Panc1 (cell line): Measurements from ENCODE around the gene HOXA11. TPM values are rescaled to one million over a fixed set of nuclear protein-coding genes. Genes with fewer than 3 reads are reported as not detected.

ENCODE experiments used
- ATAC-seq: fragments of 200-7000 bp; cut with Tn5 transposase; 2 replicates; pipeline ENCODE4 v1.9.1; 2020; ENCODE audit warnings: mild to moderate bottlenecking, moderate library complexity
- BruUV-seq: library from RNA; stranded (reverse); fragments of 400-500 nt; replicated peaks from 2 replicates; lab custom pipeline; 2021; lab: Mats Ljungman, UMichigan
- CTCF ChIA-PET: fragments of 300-600 bp; sonication (Branson Sonifier 250); formaldehyde crosslinking; loops from one replicate; lab custom pipeline; 2022; ENCODE audit warnings: antibody characterized with exemption; lab: Charles Lee
- POLR2A ChIA-PET: fragments of 300-600 bp; sonication (Branson Sonifier 250); formaldehyde crosslinking; loops from one replicate; lab custom pipeline; 2022; ENCODE audit warnings: antibody characterized with exemption; lab: Charles Lee
- DNase-seq: peaks from one replicate; pipeline ENCODE4 v3.0.0-alpha.2; 2010; ENCODE audit warnings: low read depth, low spot score
- H3K27ac ChIP-seq: 2 replicates; pipeline ENCODE4 v1.5.1; 2011; ENCODE audit warnings: mild to moderate bottlenecking, low read length, inconsistent platforms
- H3K27me3 ChIP-seq: fragments of 200-500 bp; sonication (Bioruptor generic); 2 replicates; pipeline ENCODE4 v1.6.0; 2014; ENCODE audit warnings: low read length, inconsistent platforms; ENCODE audit not compliant: control insufficient read depth, insufficient read depth
- H3K36me3 ChIP-seq: fragments of 200-500 bp; sonication (Bioruptor generic); 2 replicates; pipeline ENCODE4 v1.5.1; 2014; ENCODE audit warnings: inconsistent platforms, mild to moderate bottlenecking, low read length, moderate library complexity; ENCODE audit not compliant: control insufficient read depth, insufficient read depth
- H3K4me1 ChIP-seq: 2 replicates; pipeline ENCODE4 v1.5.1; 2011; ENCODE audit warnings: inconsistent platforms, mild to moderate bottlenecking, low read length, moderate library complexity; ENCODE audit not compliant: control insufficient read depth, insufficient read depth
- H3K4me3 ChIP-seq, 2 experiments: 2 replicates each; pipeline ENCODE4 v1.5.1; 2011 to 2012; ENCODE audit warnings: low read depth in 2 of 2, low read length in 2 of 2, mild to moderate bottlenecking in 2 of 2, inconsistent platforms in 1 of 2, moderate library complexity in 1 of 2
- H3K9me3 ChIP-seq: fragments of 200-500 bp; sonication (Bioruptor generic); 2 replicates; pipeline ENCODE4 v1.5.1; 2014; ENCODE audit warnings: low read depth, mild to moderate bottlenecking, inconsistent platforms, low read length, moderate library complexity; ENCODE audit not compliant: control insufficient read depth, insufficient read depth
- POLR2AphosphoS5 ChIP-seq: IDR thresholded peaks from 2 replicates; pipeline ENCODE4 v1.6.1; 2012; ENCODE audit warnings: mild to moderate bottlenecking, low read depth, low read length, moderate library complexity
- REST ChIP-seq, 2 experiments: IDR thresholded peaks; 2 replicates each; pipeline ENCODE4 v1.6.1; 2011 to 2012; ENCODE audit warnings: low read depth in 2 of 2, control low read depth in 1 of 2, low read length in 1 of 2, mild to moderate bottlenecking in 1 of 2, moderate library complexity in 1 of 2; ENCODE audit not compliant: insufficient read depth in 1 of 2
- SIN3A ChIP-seq: IDR thresholded peaks from 2 replicates; pipeline ENCODE4 v1.6.1; 2012; ENCODE audit warnings: low read depth, mild to moderate bottlenecking, low read length, moderate library complexity, borderline replicate concordance; ENCODE audit not compliant: insufficient read depth
- TCF7L2 ChIP-seq: IDR thresholded peaks from 2 replicates; pipeline ENCODE4 v1.6.1; 2011; ENCODE audit warnings: mild to moderate bottlenecking, low read depth, low read length, inconsistent platforms
- in situ Hi-C: cut with HindIII; loops from 2 replicates; pipeline ENCODE4 v1.10.0; 2016; ENCODE audit warnings: low sequenced_read_pairs, low pct_unique_long_range_greater_than_20kb
- intact Hi-C: fragments of 100-400 bp; cut with micrococcal nuclease; formaldehyde crosslinking; loops from one replicate; pipeline ENCODE4 v1.10.0; 2022; ENCODE audit not compliant: unreplicated experiment
- total RNA-seq: library from RNA; stranded (reverse); gene quantifications from one replicate; pipeline ENCODE4 v1.2.1, GENCODE V29; 2021; ENCODE audit not compliant: unreplicated experiment
- TF ChIP-seq, protein P1 (sequence below): fragments of 450-650 bp; IDR thresholded peaks from 2 replicates; pipeline ENCODE4 v1.5.1; 2017; ENCODE audit warnings: mild to moderate bottlenecking

The HOXA11 gene
- total RNA-seq, 1 experiment from 2014 or later, result 0.57 TPM

- POLR2A ChIA-PET, result no interaction called here
- DNase-seq, result no peak
- in situ Hi-C loops, result no loop called here
These were observed 9.2 kb downstream of the HOXA11 start for GRCh38 chr7:27175626-27176523.

GRCh38 chr7:27174874-27175625 is 10.0 kb downstream of the HOXA11 start:
- no TSS peak for BruUV-seq
- no peaks in the 10 kb centered on the region for H3K9me3 ChIP-seq
- intact Hi-C loops, result no loop called here
- H3K27ac ChIP-seq, result no peak overlapping the region
- CTCF ChIA-PET, result no interaction called here
- H3K4me1 ChIP-seq, result peaks cover 11% of the 10 kb centered on the region; the same call in 1 of the 2 replicates
- in situ Hi-C loops, result no loop called here
- H3K27me3 ChIP-seq, result no peaks in the 10 kb centered on the region
- ATAC-seq (no peak), DNase-seq (no peak)
- no peaks in the 10 kb centered on the region for H3K36me3 ChIP-seq
- POLR2A ChIA-PET, result no interaction called here
- no peak overlapping the region for H3K4me3 ChIP-seq
- no peak for TF ChIP-seq SIN3A
- no peak for TF ChIP-seq TCF7L2
- TF ChIP-seq POLR2AphosphoS5, result no peak
- no peak for TF ChIP-seq REST (IDR thresholded peaks at IDR 0.05; ENCODE audit: insufficient read depth in 1 of 2, low read depth in 2 of 2, low read length in 1 of 2)

More at GRCh38 chr7:27175626-27176523, 9.2 kb downstream of the HOXA11 start:
- BruUV-seq, result no TSS peak
- Histone ChIP-seq H3K9me3 (no peaks in the 10 kb centered on the region), H3K36me3 (no peaks in the 10 kb centered on the region), H3K4me3 (no peak overlapping the region), H3K27ac (no peak overlapping the region), H3K27me3 (no peaks in the 10 kb centered on the region), H3K4me1 (peaks cover 11% of the 10 kb centered on the region; the same call in 1 of the 2 replicates)
- CTCF ChIA-PET, result no interaction called here
- no peak for ATAC-seq
- intact Hi-C loops, result no loop called here
- no peak for TF ChIP-seq TCF7L2
- TF ChIP-seq SIN3A, result no peak
- no peak for TF ChIP-seq REST (IDR thresholded peaks at IDR 0.05; ENCODE audit: insufficient read depth in 1 of 2, low read depth in 2 of 2, low read length in 1 of 2)
- TF ChIP-seq POLR2AphosphoS5, result no peak
- TF ChIP-seq, protein P1, sequence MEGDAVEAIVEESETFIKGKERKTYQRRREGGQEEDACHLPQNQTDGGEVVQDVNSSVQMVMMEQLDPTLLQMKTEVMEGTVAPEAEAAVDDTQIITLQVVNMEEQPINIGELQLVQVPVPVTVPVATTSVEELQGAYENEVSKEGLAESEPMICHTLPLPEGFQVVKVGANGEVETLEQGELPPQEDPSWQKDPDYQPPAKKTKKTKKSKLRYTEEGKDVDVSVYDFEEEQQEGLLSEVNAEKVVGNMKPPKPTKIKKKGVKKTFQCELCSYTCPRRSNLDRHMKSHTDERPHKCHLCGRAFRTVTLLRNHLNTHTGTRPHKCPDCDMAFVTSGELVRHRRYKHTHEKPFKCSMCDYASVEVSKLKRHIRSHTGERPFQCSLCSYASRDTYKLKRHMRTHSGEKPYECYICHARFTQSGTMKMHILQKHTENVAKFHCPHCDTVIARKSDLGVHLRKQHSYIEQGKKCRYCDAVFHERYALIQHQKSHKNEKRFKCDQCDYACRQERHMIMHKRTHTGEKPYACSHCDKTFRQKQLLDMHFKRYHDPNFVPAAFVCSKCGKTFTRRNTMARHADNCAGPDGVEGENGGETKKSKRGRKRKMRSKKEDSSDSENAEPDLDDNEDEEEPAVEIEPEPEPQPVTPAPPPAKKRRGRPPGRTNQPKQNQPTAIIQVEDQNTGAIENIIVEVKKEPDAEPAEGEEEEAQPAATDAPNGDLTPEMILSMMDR, result no peak
